ENCODE measurements around the gene PRKCE.

PRKCE gene

GRCh38 chr2:45778720-45779171, 127.3 kb downstream of the PRKCE start:
- peak; percentile 23 for DNase-seq (ENCODE audit: low read depth, low spot score)

GRCh38 chr2:45780541-45781463, 129.3 kb downstream of the PRKCE start:
- DNase-seq (ENCODE audit: low read depth, low spot score), result no peak

GRCh38 chr2:45781464-45781811, 130.0 kb downstream of the PRKCE start:
- no peak for DNase-seq (ENCODE audit: low read depth, low spot score)

DNA sequence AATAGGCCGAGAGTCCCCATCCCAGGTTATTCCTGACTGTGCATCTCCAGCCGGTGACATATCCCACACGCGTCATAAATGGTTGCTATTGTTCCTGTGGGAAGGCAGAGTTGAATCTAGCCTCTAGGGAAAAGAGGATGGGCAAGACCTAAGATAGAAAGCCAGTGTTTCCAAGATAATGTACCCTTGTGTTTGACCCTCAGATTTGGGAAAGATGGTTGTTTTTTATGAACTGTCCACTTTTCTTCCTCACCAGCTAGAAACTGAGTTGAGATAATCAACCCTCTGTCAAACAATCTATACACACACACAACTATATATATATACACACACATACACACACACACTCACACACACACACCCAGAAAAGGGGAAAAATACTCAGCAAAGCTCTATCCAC, 131.0 kb downstream of the PRKCE start:
- no peak for DNase-seq (ENCODE audit: low read depth, low spot score)

GRCh38 chr2:45782986-45783385, 131.5 kb downstream of the PRKCE start:
- DNase-seq (ENCODE audit: low read depth, low spot score), result no peak

DNA sequence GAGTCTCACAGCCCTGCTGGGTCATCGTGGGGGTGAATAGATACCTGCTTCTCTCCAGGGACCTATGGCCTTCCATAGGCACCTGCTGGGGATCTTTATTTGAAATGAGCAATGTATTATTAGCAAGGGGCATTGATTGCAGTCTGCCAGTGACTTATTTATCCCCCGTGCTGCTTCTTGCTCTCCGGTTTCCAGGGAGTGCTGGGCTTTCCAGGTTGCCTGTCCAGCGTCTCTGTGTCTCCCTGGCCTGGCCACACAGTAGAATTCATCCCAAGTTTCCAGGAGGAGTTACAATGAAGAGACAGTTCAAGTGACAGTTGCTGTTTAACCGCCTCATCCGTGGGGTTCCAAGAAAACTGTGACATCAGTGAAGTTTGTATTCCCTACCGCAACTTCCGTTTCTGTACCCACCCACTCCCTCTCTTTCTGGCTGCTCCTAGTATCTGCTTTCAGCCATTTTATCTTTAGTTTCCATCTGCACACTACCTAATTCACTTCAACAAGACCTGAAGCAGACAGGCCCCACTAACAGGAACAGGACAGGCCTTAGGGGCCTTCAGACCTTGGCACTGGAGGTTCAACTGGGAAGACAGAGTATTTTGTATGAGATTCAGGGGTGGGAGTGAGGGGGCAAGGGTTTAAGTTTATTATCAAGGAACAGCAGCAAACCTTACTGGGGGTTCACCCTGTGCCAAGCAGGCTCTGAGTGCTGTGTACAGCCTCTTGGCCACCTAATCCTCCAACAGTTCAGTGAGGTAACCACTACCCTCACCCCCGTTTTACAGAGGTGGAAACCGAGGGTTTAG, 134.8 kb downstream of the PRKCE start:
- DNase-seq (ENCODE audit: low read depth, low spot score), result no peak

- no peak for DNase-seq (ENCODE audit: low read depth, low spot score)
These were observed 135.4 kb downstream of the PRKCE start for GRCh38 chr2:45786836-45787357.

GRCh38 chr2:45788401-45788800, 136.9 kb downstream of the PRKCE start:
- DNase-seq (ENCODE audit: low read depth, low spot score), result no peak

DNA sequence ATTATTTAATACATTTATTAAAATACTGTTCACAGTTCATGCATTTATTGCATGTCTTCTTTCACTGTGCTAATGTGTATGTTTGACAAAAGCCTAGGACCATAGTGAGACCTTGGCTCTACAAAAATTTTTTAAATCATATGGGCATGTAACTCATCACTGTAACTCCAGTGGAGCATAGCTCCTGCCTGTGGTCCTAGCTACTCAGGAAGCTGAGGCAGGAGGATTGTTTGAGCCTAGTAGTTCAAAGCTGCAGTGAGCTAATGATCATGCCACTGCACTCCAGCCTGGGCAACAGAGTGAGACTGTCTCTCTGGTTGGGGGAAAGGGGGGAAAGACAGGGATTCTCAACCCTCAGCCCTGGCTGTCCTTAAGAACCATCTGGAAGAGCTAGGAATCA, 137.8 kb downstream of the PRKCE start:
- no peak for DNase-seq (ENCODE audit: low read depth, low spot score)

GRCh38 chr2:45789961-45790723, 138.7 kb downstream of the PRKCE start:
- no peak for DNase-seq (ENCODE audit: low read depth, low spot score)

DNA sequence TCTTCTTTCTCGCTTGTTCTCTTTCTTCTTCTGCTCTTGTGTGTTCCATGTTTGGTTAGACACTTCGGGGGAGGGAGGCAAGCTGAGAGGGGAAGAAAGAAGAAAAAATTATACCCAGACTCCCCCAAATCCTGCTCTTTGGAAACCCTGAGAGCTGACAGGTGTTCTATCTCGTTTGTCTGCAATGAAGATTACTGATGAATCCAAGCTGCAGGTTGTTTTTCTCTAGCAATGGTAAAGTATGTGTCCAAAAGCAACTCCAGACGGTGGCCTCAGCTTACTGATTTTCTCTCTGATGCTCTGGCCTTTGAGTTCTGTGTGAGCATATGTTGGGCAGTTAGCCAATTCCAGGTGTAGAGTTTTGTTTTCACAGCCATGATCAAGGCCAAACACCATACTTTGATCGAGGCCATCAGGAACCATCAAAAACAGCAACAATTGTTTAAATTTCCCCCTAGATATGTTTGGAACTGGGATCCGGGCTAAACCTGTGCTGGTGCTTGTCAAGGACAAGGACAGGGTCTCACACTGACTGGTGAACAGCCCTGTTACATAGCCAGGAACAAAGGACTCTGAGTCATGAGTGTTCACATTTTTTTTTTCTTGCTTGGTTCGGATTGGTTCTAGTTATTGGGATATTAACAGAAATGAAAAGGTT, 142.0 kb downstream of the PRKCE start:
- DNase-seq (ENCODE audit: low read depth, low spot score), result no peak

GRCh38 chr2:45794134-45794617, 142.7 kb downstream of the PRKCE start:
- no peak for DNase-seq (ENCODE audit: low read depth, low spot score)

GRCh38 chr2:45796500-45796899, 145.0 kb downstream of the PRKCE start:
- no peak for DNase-seq (ENCODE audit: low read depth, low spot score)

GRCh38 chr2:45797451-45798230, 146.2 kb downstream of the PRKCE start:
- no peak for DNase-seq (ENCODE audit: low read depth, low spot score)

- DNase-seq (ENCODE audit: low read depth, low spot score), result no peak
These were observed 148.4 kb downstream of the PRKCE start for GRCh38 chr2:45799679-45800381.

DNA sequence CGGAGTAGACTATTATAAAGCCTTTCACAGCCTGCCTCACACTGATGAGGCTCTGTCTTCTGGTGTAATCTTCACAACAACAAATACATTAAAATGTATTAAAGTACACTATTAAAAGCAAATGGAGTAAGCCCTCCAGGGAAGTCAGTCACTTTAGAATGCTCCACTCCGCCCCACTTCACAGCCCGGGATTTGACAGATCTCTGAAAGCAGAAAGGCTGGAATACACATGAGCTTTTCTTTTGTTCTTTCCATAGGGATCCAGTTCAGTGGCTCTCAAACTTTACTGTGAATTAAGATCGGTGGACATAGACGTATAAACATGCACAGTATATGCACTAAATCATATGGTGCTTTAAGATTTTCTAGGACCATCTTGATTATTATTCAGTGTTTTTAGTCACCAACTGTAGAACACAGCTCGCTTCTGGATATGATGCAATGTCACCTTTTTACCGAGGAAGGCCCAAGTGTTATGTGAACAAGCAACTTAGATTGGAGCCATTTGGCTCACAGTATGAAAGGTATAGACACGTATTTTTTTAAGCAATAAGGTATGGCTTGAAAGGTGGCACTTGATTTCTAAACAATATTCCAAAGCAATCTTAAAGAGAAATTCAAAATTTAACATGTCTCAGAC, 151.1 kb downstream of the PRKCE start:
- no peak for DNase-seq (ENCODE audit: low read depth, low spot score)

GRCh38 chr2:45804987-45805755, 153.7 kb downstream of the PRKCE start:
- no peak for DNase-seq (ENCODE audit: low read depth, low spot score)

All from smooth muscle cell of the brain vasculature (primary cell).